Kidney (tissue), 14 donors: ENCODE results near the gene FRMD1. TPM values are rescaled to one million over a fixed set of nuclear protein-coding genes. Genes with fewer than 3 reads are reported as not detected.

Experiments
- DNase-seq, 5 donors: peaks; one replicate each; pipeline ENCODE4 v3.0.0-alpha.2; 2013 to 2020
- FAIRE-seq: peaks from 2 replicates; lab custom pipeline; 2012; peaks lifted over from hg19 to GRCh38; lab: Jason Lieb, UNC
- H3K27ac ChIP-seq, 2 donors: one replicate each; pipeline ENCODE4 v1.7.0; 2013; ENCODE audit warnings: low read depth in 2 of 2, low read length in 2 of 2, inconsistent platforms in 1 of 2
- H3K27me3 ChIP-seq: one replicate; pipeline ENCODE4 v1.7.1; 2013; ENCODE audit warnings: low read length, inconsistent platforms; ENCODE audit not compliant: control insufficient read depth, insufficient read depth
- H3K36me3 ChIP-seq, 3 donors: one replicate each; pipeline versions ENCODE4 v1.7.0 to v1.7.1; 2013; ENCODE audit warnings: low read length in 3 of 3, control low read depth in 1 of 3, inconsistent platforms in 1 of 3; ENCODE audit not compliant: insufficient read depth in 3 of 3, control insufficient read depth in 2 of 3
- H3K4me1 ChIP-seq, 3 donors: one replicate each; pipeline versions ENCODE4 v1.7.0 to v1.7.1; 2013; ENCODE audit warnings: low read length in 3 of 3, inconsistent platforms in 1 of 3, low read depth in 1 of 3; ENCODE audit not compliant: control insufficient read depth in 2 of 3, insufficient read depth in 2 of 3
- H3K4me3 ChIP-seq, 3 donors: one replicate each; pipeline versions ENCODE4 v1.7.0 to v1.8.1; 2013; ENCODE audit warnings: low read length in 3 of 3, control low read depth in 1 of 3, inconsistent platforms in 1 of 3
- H3K9ac ChIP-seq, 3 donors: one replicate each; pipeline versions ENCODE4 v1.7.0 to v1.7.1; 2013; ENCODE audit warnings: low read length in 3 of 3, control low read depth in 1 of 3, inconsistent platforms in 1 of 3
- H3K9me3 ChIP-seq, 3 donors: one replicate each; pipeline versions ENCODE4 v1.7.0 to v1.7.1; 2013; ENCODE audit warnings: low read length in 3 of 3, control low read depth in 1 of 3, inconsistent platforms in 1 of 3; ENCODE audit not compliant: control insufficient read depth in 2 of 3, insufficient read depth in 1 of 3
- intact Hi-C: fragments of 100-400 bp; cut with DNase I; formaldehyde crosslinking; loops from one replicate; pipeline ENCODE4 v1.11.1; 2022
- polyA plus RNA-seq: library from polyadenylated mRNA; stranded (reverse); fragments of 350-450 nt; fragmentation: Illumina TruSeq; extraction: RNeasy Lipid Tissue Mini Kit (QIAGEN cat#74804); gene quantifications from one replicate; pipeline ENCODE4 v1.2.3, GENCODE V29; 2014; ENCODE audit warnings: low read depth, low replicate concordance; ENCODE audit not compliant: insufficient read depth
- total RNA-seq: library from RNA; stranded (reverse); fragmentation: NEBNext Ultra II Directional; extraction: Animal tissue kit (Norgen Biotek cat#: 25700); gene quantifications from one replicate; pipeline ENCODE4 v1.2.1, GENCODE V29; 2021
- TF ChIP-seq, protein P1 (sequence below): IDR thresholded peaks from 3 replicates; pipeline ENCODE4 v1.5.1; 2012; ENCODE audit warnings: mild to moderate bottlenecking, moderate library complexity, borderline replicate concordance; ENCODE audit not compliant: insufficient read depth; ENCODE audit errors: extremely low read depth
- donor health status: control.
- donor health status: control.
- donor health status: control.
- donor health status: control.
- donor health status: control.
- donor health status: DM: yes; HTN: yes; CAD: no.
- donor health status: Normal renal cell carcinoma (clear cell type).

Gene FRMD1
- total and polyA plus RNA-seq, 2 donors from 2014 or later: 1.1 to 7.5 TPM

DNA sequence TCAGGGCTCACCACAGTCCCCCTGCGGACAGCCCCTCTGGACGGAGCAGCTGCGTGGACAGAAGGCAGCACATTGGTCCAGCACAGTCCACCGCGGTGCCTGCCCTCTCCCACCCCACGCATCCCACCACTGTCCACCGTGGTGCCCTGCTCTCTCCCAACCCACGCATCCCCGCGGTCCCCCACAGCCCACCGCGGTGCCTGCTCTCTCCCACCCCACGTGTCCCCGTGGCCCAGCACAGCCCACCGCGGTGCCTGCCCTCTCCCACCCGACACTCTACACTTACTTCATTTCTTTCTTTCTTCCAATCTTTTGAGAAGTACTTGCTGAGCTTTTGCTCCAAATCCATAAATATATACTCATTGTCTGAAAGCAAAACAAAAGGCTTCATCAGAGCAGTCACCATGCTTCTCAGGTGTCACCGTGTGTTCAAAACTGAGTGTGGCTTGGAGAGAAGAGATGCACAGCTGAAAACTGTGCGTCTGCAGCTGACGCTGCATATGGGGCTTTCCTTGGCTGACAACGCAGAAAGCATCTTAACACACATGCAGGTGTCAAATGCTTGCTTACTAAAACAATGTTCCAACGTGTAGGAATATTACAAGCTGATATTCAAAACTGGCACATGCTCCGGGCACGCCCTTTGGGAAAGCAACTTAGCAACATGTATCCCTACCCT lies 11.8 kb downstream of the FRMD1 start:
- TF ChIP-seq, protein P1, sequence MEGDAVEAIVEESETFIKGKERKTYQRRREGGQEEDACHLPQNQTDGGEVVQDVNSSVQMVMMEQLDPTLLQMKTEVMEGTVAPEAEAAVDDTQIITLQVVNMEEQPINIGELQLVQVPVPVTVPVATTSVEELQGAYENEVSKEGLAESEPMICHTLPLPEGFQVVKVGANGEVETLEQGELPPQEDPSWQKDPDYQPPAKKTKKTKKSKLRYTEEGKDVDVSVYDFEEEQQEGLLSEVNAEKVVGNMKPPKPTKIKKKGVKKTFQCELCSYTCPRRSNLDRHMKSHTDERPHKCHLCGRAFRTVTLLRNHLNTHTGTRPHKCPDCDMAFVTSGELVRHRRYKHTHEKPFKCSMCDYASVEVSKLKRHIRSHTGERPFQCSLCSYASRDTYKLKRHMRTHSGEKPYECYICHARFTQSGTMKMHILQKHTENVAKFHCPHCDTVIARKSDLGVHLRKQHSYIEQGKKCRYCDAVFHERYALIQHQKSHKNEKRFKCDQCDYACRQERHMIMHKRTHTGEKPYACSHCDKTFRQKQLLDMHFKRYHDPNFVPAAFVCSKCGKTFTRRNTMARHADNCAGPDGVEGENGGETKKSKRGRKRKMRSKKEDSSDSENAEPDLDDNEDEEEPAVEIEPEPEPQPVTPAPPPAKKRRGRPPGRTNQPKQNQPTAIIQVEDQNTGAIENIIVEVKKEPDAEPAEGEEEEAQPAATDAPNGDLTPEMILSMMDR: no peak
- FAIRE-seq (no peak), DNase-seq (no peak)
- H3K9me3 ChIP-seq: no peaks in the 10 kb centered on the region
- no peaks in the 10 kb centered on the region for H3K4me1 ChIP-seq
- no peaks in the 10 kb centered on the region for H3K27me3 ChIP-seq
- no peak overlapping the region for H3K4me3 ChIP-seq
- intact Hi-C loops: no loop called here
- no peaks in the 10 kb centered on the region for H3K36me3 ChIP-seq
- H3K9ac ChIP-seq: no peak overlapping the region
- H3K27ac ChIP-seq: no peak overlapping the region

DNA sequence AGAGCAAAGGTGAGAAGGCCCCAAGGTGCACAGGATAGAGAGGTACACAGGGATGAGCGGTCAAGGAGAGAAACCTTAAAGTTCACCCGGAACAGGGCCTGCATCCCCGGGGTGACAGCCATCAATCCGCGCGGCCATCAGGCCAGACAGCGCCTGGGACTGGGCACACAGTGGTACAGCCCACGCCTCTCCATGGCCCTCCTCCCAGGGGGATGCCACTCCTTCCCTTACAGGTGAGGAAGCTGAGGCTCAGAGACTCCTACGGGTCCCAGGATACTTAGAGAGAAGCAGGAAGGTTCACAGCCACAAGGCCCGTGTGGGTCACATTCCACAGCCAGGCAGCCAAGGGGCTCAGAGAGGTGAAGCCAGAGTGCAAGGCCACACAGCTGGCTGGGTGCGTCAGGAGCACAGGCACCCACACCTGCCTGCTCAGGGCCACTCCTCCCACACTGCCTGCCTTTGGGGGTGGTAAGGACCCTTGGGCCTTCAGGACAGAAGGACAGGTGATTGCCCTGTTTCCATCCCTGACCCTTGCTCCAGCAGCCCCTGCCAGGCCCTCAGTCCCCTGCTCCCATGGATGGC lies 14.7 kb downstream of the FRMD1 start:
- no peak overlapping the region for H3K27ac ChIP-seq
- H3K9me3 ChIP-seq: no peaks in the 10 kb centered on the region
- H3K4me1 ChIP-seq: peaks cover 0 to 3% (median 0%) of the 10 kb centered on the region in 3 donors
- H3K9ac ChIP-seq: no peak overlapping the region
- TF ChIP-seq, protein P1: no peak
- H3K36me3 ChIP-seq: no peaks in the 10 kb centered on the region
- H3K27me3 ChIP-seq: no peaks in the 10 kb centered on the region
- no peak overlapping the region for H3K4me3 ChIP-seq
- intact Hi-C loops: no loop called here
- FAIRE-seq: no peak
- DNase-seq: no peak

DNA sequence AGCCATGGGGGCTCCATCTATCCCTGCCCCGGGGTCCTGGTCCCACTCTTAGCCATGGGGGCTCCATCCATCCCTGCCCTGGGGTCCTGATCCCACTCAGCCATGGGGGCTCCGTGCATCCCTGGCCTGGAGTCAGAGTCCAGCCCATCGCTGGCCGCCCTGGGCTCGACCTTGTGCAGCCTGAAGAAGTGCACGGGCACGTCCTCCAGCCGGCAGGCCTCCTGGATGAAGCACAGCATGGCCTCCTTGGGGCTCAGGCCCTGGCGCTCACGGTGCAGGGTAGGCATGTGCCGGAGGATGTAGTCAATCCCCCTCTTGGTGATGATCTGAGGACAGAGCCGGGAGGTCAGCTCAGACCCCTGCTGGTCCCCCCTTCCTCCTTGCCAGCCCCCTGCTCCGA lies 15.6 kb downstream of the FRMD1 start:
- no peak overlapping the region for H3K9ac ChIP-seq
- FAIRE-seq (no peak), DNase-seq (no peak)
- H3K27me3 ChIP-seq: no peaks in the 10 kb centered on the region
- TF ChIP-seq, protein P1: no peak
- H3K27ac ChIP-seq: no peak overlapping the region
- no peak overlapping the region for H3K4me3 ChIP-seq
- H3K36me3 ChIP-seq: no peaks in the 10 kb centered on the region
- H3K9me3 ChIP-seq: no peaks in the 10 kb centered on the region
- intact Hi-C loops: no loop called here
- peaks cover 0 to 3% (median 0%) of the 10 kb centered on the region in 3 donors for H3K4me1 ChIP-seq
